NK-92 (cell line): ENCODE measurements around the gene UNKL.
"Not testable (repeated sequence)": the region's sequence is repeated elsewhere in the genome, so short reads cannot be mapped to it uniquely, and the experiment has no call there.

Experiments
- DNase-seq: peaks from one replicate; lab custom pipeline; 2025; ENCODE audit not compliant: unreplicated experiment; lab: John Stamatoyannopoulos, UW

UNKL gene

GRCh38 chr16:1445518-1446203 lies 31.2 kb upstream of the UNKL start:
- no peak for DNase-seq

DNA sequence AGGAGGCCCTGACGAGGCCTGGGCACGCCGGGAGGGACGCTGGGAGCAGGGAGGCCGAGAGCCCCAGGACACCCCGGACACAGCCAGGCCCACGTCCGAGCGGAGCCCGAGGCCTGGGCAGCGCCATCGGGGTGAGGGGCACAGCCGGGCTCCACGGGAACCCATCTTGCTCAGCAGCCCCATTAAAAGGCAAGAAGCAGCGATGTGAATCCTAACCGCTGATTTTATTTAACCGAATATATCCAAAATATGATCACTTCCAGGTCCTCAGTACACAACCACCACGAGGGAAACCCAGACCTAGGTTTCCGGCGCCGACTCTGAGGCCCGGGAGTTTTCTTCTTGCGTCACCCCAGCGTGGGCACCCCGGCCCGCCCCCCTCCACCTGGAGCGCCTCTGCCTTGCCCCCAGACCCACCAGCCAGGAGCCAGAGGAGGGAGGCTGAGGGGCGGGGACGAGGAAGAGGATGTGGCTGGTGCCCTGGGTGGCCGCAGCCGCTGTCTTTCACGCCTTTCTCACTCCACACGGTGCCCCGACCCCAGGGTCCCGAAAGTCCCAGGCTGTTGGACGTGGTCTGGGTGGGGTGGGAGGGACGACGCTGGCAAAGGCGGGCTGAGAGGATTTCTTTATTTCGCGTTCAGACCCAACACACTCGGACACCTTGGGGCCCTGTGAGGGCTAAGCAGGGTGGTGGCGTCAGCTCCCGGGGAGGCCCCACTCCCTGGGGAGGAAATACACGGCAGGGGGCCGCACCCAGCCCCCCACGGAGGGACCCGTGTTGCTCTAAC lies 30.4 kb upstream of the UNKL start:
- no peak for DNase-seq

GRCh38 chr16:1443980-1444729 lies 29.7 kb upstream of the UNKL start, which contains the start of gene CCDC154:
Gene CCDC154, minus strand, starts transcription at chr16:1444556. Its CDS starts 234 bp downstream, at chr16:1444322.
- no peak for DNase-seq

GRCh38 chr16:1443403-1443973 lies 29.0 kb upstream of the UNKL start:
- no peak for DNase-seq

GRCh38 chr16:1442697-1443096 lies 28.2 kb upstream of the UNKL start:
- DNase-seq = no peak

GRCh38 chr16:1441391-1441829 lies 26.9 kb upstream of the UNKL start:
- DNase-seq = no peak

DNA sequence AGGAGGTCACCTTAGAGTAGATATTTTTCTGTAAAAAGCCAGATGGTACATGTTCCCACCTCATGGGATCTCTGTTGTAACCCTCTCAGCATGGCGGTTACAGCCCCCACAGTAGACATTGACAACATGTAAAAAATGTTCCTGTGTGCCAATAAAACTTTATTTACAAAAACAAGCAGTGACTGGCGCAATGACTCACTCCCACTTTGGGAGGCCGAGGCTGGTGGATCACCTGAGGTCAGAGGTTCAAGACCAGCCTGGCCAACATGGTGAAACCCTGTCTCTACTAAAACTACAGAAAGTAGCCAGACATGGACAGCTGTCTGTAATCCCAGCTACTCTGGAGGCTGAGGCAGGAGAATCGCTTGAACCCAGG lies 25.2 kb upstream of the UNKL start:
- DNase-seq = not testable (repeated sequence)

DNA sequence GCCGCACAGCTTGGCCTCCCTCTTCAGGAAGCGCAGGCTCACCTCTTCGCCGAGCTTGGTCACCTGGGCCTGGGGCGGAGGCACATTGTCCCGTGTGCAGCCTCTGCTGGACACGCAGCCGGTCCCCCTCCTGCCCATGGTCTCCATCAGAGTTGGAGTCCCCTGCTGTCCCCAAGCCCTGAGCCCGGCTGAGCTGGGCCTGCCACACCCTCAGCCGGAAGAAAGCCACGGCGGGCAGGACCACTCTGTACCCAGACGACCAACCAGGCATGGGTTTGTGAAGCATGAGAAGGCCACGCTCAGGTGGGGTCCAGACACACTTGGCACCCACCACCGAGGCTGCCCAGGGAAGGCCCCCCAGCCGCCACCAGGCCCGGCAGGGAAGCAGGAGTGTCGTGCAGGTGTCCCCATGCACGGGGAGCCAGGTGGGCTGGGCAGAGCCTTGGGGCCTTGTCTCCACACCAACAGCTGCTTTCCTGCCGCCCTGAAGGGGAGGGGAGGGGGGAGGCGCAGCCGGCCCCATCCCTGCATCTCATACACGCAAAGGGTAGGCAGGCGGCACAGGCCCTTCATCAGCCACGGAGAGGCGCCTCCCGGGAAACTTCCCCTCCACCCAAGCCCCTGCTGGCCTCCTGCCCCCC lies 24.7 kb upstream of the UNKL start:
- no peak for DNase-seq

- DNase-seq = no peak
These were observed 23.9 kb upstream of the UNKL start for GRCh38 chr16:1438229-1439057.

GRCh38 chr16:1437606-1438005 lies 23.1 kb upstream of the UNKL start:
- no peak for DNase-seq

DNA sequence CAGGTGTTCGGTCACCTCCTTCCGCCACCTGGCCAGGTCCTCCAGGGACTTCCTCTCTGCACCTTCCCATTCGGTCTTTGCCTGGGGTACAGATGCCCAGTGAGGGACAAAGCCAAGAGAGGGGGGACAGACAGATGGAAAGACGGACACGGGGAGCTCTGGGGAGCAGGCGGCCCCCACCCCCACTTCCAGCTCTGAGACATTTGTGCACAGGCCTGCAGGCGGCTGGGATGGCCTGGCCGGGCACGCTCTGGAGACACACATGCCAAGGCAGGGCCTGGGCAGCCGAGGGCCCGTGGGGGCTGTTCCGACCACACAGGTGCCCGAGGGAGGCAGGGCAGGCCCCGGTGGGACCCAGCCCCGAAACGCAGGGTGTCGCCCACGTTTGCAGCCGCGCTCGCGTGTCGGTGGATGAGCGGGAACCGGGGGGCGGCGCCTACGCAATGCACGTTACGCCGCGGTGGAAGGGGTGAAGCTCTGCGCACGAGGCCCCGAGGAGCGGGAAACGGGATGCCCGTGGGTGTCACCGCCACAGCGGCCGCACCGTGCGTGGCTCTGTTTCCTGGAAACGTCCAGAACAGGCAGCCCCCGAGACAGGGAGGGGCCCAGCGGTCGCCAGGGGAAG lies 22.3 kb upstream of the UNKL start:
- no peak for DNase-seq

GRCh38 chr16:1435921-1436697 lies 21.6 kb upstream of the UNKL start:
- no peak for DNase-seq

DNA sequence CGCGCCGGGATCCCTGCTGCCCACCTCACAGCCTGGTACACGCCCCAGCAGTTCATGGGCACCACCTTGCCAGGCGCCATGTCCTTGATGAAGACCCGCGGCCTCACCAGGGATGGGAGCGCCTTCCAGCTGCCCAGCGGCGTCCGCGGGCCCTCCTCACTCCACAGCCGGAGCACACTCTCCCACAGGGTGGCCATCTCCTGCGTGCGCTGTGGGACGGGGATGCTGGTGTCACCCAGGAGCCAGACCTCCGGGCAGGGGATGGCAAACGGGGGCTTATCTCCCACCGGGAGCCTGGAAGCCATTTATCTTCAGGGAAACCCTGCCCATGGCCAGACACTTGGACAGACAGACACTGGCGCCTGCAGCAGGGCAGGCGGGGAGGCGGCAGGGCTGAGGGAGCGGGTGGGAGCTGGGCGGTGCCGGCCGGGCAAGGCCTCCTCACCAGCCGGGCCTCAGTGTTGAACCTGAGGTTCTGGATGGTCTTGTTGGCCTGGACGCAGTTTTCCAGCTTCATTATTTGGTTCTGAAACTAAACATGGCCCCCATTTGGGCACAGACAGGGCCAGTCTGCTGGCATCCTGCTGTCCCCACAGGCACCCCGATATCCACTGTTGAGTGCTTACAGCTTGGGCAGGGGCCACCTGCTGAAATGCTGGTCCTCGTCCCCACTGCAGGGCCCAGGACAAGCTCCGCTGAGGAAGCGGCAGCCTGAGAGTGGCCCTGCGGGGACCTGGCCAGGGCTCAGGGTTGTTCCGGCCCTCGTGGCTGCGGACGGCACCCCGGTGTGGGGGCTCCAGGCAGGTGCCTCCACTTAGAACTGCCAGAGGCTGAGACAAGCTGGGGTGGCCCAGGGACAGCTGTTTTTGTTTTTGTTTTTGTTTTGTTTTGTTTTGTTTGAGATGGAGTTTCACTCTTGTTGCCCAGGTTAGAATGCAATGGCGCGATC lies 20.4 kb upstream of the UNKL start:
- no peak for DNase-seq

GRCh38 chr16:1433756-1434155 lies 19.3 kb upstream of the UNKL start:
- no peak for DNase-seq

DNA sequence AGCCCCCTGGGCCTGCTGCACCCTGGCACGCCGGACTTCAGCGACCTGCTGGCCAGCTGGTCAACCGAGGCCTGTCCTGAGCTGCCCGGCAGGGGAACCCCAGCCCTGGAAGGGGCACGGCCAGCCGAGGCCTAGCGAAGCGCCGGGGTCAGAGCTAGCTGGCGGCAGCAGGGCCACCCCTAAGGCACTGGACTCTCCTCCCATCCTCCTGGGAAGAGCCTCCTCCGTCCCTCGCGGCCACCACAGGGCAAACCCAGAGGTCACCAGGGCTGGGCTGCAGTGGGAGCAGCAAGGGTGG lies 18.7 kb upstream of the UNKL start:
- DNase-seq = no peak

DNA sequence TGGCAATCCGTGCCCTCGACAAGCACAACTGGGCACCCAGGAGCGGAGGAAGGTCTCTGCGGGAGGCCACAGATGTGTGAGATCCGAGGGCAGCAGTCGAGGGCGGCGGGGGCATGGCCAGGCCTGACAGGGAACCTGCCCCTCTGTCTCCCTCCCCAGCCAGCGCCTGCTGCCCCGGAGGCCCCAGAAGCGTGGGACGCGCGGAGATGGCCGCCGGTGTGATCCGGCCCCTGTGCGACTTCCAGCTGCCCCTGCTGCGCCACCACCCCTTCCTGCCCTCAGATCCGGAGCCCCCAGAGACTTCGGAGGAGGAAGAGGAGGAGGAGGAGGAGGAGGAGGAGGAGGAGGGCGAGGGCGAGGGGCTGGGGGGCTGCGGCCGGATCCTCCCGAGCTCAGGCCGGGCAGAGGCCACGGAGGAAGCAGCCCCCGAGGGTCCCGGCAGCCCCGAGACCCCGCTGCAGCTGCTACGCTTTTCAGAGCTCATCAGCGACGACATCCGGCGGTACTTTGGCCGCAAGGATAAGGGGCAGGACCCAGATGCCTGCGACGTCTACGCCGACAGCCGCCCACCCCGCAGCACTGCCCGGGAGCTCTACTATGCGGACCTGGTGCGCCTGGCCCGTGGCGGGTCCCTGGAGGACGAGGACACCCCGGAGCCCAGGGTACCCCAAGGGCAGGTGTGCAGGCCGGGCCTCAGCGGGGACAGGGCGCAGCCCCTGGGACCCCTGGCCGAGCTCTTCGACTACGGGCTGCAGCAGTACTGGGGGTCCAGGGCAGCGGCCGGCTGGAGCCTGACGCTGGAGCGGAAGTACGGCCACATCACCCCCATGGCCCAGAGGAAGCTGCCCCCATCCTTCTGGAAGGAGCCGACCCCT lies 18.1 kb upstream of the UNKL start:
- no peak for DNase-seq
